H1 (cell line): ENCODE measurements around the gene ALDH1A2. TPM values are rescaled to one million over a fixed set of nuclear protein-coding genes. Genes with fewer than 3 reads are reported as not detected.

Experiments used
- CTCF ChIA-PET: fragments of 300-600 bp; sonication (Branson Sonifier 250); formaldehyde crosslinking; loops from one replicate; lab custom pipeline; 2021; ENCODE audit not compliant: partially characterized antibody; lab: Charles Lee
- POLR2A ChIA-PET: fragments of 300-600 bp; sonication (Branson Sonifier 250); formaldehyde crosslinking; loops from one replicate; lab custom pipeline; 2021; ENCODE audit warnings: inconsistent platforms; ENCODE audit not compliant: partially characterized antibody; lab: Charles Lee
- DNase-seq, 2 experiments: peaks; one replicate each; pipeline versions ENCODE4 v3.0.0 to v3.0.0-alpha.2; 2010 to 2022; ENCODE audit warnings: low spot score in 2 of 2, low read depth in 1 of 2, mixed read lengths in 1 of 2
- FAIRE-seq: peaks from 2 replicates; lab custom pipeline; 2011; peaks lifted over from hg19 to GRCh38; lab: Jason Lieb, UNC
- H2AFZ ChIP-seq: 2 replicates; pipeline ENCODE4 v1.8.1; 2012; ENCODE audit warnings: low read length, inconsistent platforms
- H2AK5ac ChIP-seq: 2 replicates; pipeline ENCODE4 v1.6.1; 2013; ENCODE audit warnings: low read depth, low read length
- H2BK120ac ChIP-seq: replicated peaks from 2 replicates; pipeline ENCODE3; 2013; ENCODE audit warnings: low read depth, low read length, inconsistent platforms
- H2BK12ac ChIP-seq: 2 replicates; pipeline ENCODE4 v1.6.1; 2013; ENCODE audit warnings: low read depth, low read length
- H2BK15ac ChIP-seq: 2 replicates; pipeline ENCODE4 v1.6.1; 2013; ENCODE audit warnings: low read length
- H2BK20ac ChIP-seq: 2 replicates; pipeline ENCODE4 v1.6.1; 2013; ENCODE audit warnings: low read length
- H2BK5ac ChIP-seq: 2 replicates; pipeline ENCODE4 v1.6.1; 2013; ENCODE audit warnings: low read depth, low read length
- H3K14ac ChIP-seq: 2 replicates; pipeline ENCODE4 v1.6.1; 2013; ENCODE audit warnings: inconsistent platforms; ENCODE audit not compliant: insufficient read length
- H3K18ac ChIP-seq: 2 replicates; pipeline ENCODE4 v1.6.1; 2013; ENCODE audit warnings: low read length; ENCODE audit errors: extremely low read depth
- H3K23ac ChIP-seq: 2 replicates; pipeline ENCODE4 v1.6.1; 2013; ENCODE audit warnings: inconsistent platforms; ENCODE audit not compliant: insufficient read length
- H3K23me2 ChIP-seq: 2 replicates; pipeline ENCODE4 v1.6.1; 2013; ENCODE audit warnings: low read depth, low read length
- H3K27ac ChIP-seq: 2 replicates; pipeline ENCODE4 v1.6.1; 2011; ENCODE audit warnings: low read depth, low read length, inconsistent platforms
- H3K27me3 ChIP-seq, 4 experiments: replicated peaks in 1 of 4; 1 replicate in 1 of 4; 2 replicates in 3 of 4; pipeline versions ENCODE4 v1.6.1 to v1.8.1; 2011 to 2013; ENCODE audit warnings: low read length in 3 of 4, mild to moderate bottlenecking in 3 of 4, inconsistent platforms in 2 of 4, mixed read lengths in 2 of 4, moderate library complexity in 1 of 4; ENCODE audit not compliant: control insufficient read depth in 3 of 4, insufficient read depth in 3 of 4; ENCODE audit errors: extremely low read depth in 1 of 4
- H3K36me3 ChIP-seq, 4 experiments: 2 replicates each; pipeline versions ENCODE4 v1.6.1 to v1.8.1; 2011 to 2013; ENCODE audit warnings: mild to moderate bottlenecking in 4 of 4, low read length in 3 of 4, moderate library complexity in 2 of 4, control low read depth in 1 of 4, inconsistent platforms in 1 of 4; ENCODE audit not compliant: insufficient read depth in 4 of 4, control insufficient read depth in 2 of 4
- H3K4ac ChIP-seq: replicated peaks from 2 replicates; pipeline ENCODE3; 2013; ENCODE audit warnings: low read length, low read depth, mixed read lengths, inconsistent platforms; ENCODE audit not compliant: insufficient read length
- H3K4me1 ChIP-seq, 4 experiments: replicated peaks in 1 of 4; 1 replicate in 1 of 4; 2 replicates in 3 of 4; pipeline versions ENCODE4 v1.6.1 to v1.8.1; 2011 to 2013; ENCODE audit warnings: low read length in 3 of 4, inconsistent platforms in 2 of 4, mixed read lengths in 1 of 4; ENCODE audit not compliant: insufficient read depth in 4 of 4, control insufficient read depth in 3 of 4
- H3K4me2 ChIP-seq, 2 experiments: 2 replicates each; pipeline versions ENCODE4 v1.6.1 to v1.8.1; 2011 to 2013; ENCODE audit warnings: low read depth in 2 of 2, low read length in 2 of 2, control low read depth in 1 of 2, inconsistent platforms in 1 of 2, mild to moderate bottlenecking in 1 of 2; ENCODE audit not compliant: insufficient read depth in 1 of 2
- H3K4me3 ChIP-seq, 4 experiments: fragments of 200-600, 300-600 bp in 1 of 4; sonication (generic), shearing (Covaris generic), sonication (Bioruptor Twin) in 1 of 4; 2 replicates each; pipeline versions ENCODE4 v1.5.1 to v1.8.1; 2011 to 2016; ENCODE audit warnings: low read length in 4 of 4, low read depth in 3 of 4, control low read depth in 2 of 4, inconsistent platforms in 2 of 4, mild to moderate bottlenecking in 2 of 4, mixed read lengths in 1 of 4, moderate library complexity in 1 of 4; ENCODE audit not compliant: insufficient read depth in 2 of 4; ENCODE audit errors: extremely low read depth in 1 of 4
- H3K56ac ChIP-seq: replicated peaks from 2 replicates; pipeline ENCODE3; 2013; ENCODE audit warnings: low read depth, mild to moderate bottlenecking, mixed read lengths, low read length, inconsistent platforms; ENCODE audit not compliant: insufficient read length
- H3K79me1 ChIP-seq: 2 replicates; pipeline ENCODE4 v1.6.1; 2013; ENCODE audit warnings: low read depth, low read length, control low read depth
- H3K79me2 ChIP-seq, 2 experiments: 2 replicates each; pipeline versions ENCODE4 v1.6.1 to v1.8.1; 2012 to 2013; ENCODE audit warnings: low read length in 2 of 2, mild to moderate bottlenecking in 2 of 2, inconsistent platforms in 1 of 2; ENCODE audit not compliant: insufficient read depth in 2 of 2, control insufficient read depth in 1 of 2
- H3K9ac ChIP-seq, 4 experiments: replicated peaks in 1 of 4; 1 replicate in 1 of 4; 2 replicates in 3 of 4; pipeline versions ENCODE4 v1.6.1 to v1.8.1; 2011 to 2013; ENCODE audit warnings: low read depth in 3 of 4, low read length in 3 of 4, control low read depth in 2 of 4, mild to moderate bottlenecking in 2 of 4, moderate library complexity in 2 of 4, inconsistent platforms in 1 of 4; ENCODE audit errors: extremely low read depth in 1 of 4
- H3K9me3 ChIP-seq, 2 experiments: 2 replicates each; pipeline versions ENCODE4 v1.6.1 to v1.8.1; 2012 to 2013; ENCODE audit warnings: mild to moderate bottlenecking in 2 of 2, moderate library complexity in 2 of 2, control low read depth in 1 of 2, inconsistent platforms in 1 of 2, low read depth in 1 of 2, low read length in 1 of 2, mixed read lengths in 1 of 2; ENCODE audit not compliant: insufficient read depth in 2 of 2
- H4K20me1 ChIP-seq, 2 experiments: replicated peaks in 1 of 2; 2 replicates each; pipeline versions ENCODE3 to v1.8.1; 2011 to 2013; ENCODE audit warnings: inconsistent platforms in 2 of 2, low read length in 2 of 2, mild to moderate bottlenecking in 1 of 2; ENCODE audit not compliant: insufficient read depth in 2 of 2, control insufficient read depth in 1 of 2
- H4K5ac ChIP-seq: 2 replicates; pipeline ENCODE4 v1.6.1; 2013; ENCODE audit warnings: low read length, low read depth, mixed read lengths, inconsistent platforms; ENCODE audit not compliant: insufficient read length
- H4K8ac ChIP-seq: 2 replicates; pipeline ENCODE4 v1.8.0; 2013; ENCODE audit warnings: mild to moderate bottlenecking, moderate library complexity, low read length, inconsistent platforms; ENCODE audit not compliant: insufficient read depth; ENCODE audit errors: extremely low read depth
- H4K91ac ChIP-seq: replicated peaks from 2 replicates; pipeline ENCODE3; 2013; ENCODE audit warnings: low read length, mixed read lengths, inconsistent platforms; ENCODE audit not compliant: insufficient read length
- BRCA1 ChIP-seq: IDR thresholded peaks from 2 replicates; pipeline ENCODE4 v1.6.1; 2012; ENCODE audit warnings: low read depth, low read length, improper control_type of control experiment
- CTBP2 ChIP-seq: IDR thresholded peaks from 2 replicates; pipeline ENCODE4 v1.7.0; 2011; ENCODE audit warnings: borderline replicate concordance, mild to moderate bottlenecking, moderate library complexity, mixed read lengths, low read length; ENCODE audit not compliant: insufficient read depth, insufficient read length
- E2F6 ChIP-seq: IDR thresholded peaks from 2 replicates; pipeline ENCODE4 v1.6.1; 2012; ENCODE audit warnings: inconsistent platforms
- MAX ChIP-seq: IDR thresholded peaks from 2 replicates; pipeline ENCODE4 v1.6.1; 2012; ENCODE audit warnings: inconsistent platforms
- NRF1 ChIP-seq: IDR thresholded peaks from 2 replicates; pipeline ENCODE4 v1.6.1; 2011; ENCODE audit warnings: mild to moderate bottlenecking, low read depth, low read length, improper control_type of control experiment
- POLR2A ChIP-seq, 2 experiments: IDR thresholded peaks; 1 replicate in 1 of 2; 2 replicates in 1 of 2; pipeline ENCODE4 v1.6.1; 2011; ENCODE audit warnings: low read depth in 2 of 2, low read length in 2 of 2, mild to moderate bottlenecking in 2 of 2; ENCODE audit errors: control extremely low read depth in 1 of 2
- TAF1 ChIP-seq: IDR thresholded peaks from 2 replicates; pipeline ENCODE4 v1.6.1; 2011; ENCODE audit warnings: mild to moderate bottlenecking, low read depth, low read length
- polyA plus RNA-seq, 7 experiments: library from polyadenylated mRNA; depleted of rRNA in 3 of 7; stranded (reverse) in 5 of 7; unstranded in 2 of 7; fragments of >200 nt in 5 of 7; fragments of 200-250 nt in 2 of 7; gene quantifications; 1 replicate in 5 of 7; 2 replicates in 1 of 7; 4 replicates in 1 of 7; pipeline versions ENCODE4 v1.2.1 to v1.2.3, GENCODE V29; 2011 to 2013; ENCODE audit warnings: missing spikeins in 2 of 7, mixed read lengths in 2 of 7
- total RNA-seq: library from RNA; stranded (reverse); fragmentation: NEBNext Ultra II Directional; extraction: Animal tissue kit (Norgen Biotek cat#: 25700); gene quantifications from 2 replicates; pipeline ENCODE4 v1.2.1, GENCODE V29; 2021

The ALDH1A2 gene
- total and polyA plus RNA-seq, 2 of the 8 experiments (the other 6 are each of a cell fraction or from before 2014, with no cell fraction given) = 0.06 to 0.24 TPM

DNA sequence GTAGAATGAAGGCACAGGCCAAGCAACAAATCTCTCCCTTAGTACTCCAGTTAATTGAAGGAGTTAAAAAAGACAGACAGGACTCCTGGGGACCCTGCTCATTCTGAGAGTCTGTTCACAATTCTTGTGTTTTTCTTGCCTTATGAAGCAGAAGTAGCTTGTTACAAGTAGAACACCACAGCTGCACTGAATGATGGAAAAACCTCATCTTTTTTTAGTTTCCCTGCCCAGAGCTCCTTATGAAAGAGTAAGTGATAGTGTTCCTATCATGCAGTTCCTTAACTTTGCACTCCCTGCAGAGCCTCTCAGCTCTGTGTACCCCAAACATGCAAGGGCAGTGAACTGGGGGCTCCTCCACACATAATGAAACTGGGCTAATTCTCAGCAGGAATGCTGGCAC, 95.5 kb downstream of the ALDH1A2 start:
- Histone ChIP-seq H3K79me1 (no peaks in the 10 kb centered on the region), H3K9me3 (no peaks in the 10 kb centered on the region), H3K23me2 (no peaks in the 10 kb centered on the region), H4K20me1 (no peaks in the 10 kb centered on the region), H2AK5ac (no peak overlapping the region), H3K27ac (no peak overlapping the region), H3K4me2 (no peak overlapping the region), H4K5ac (no peak overlapping the region), H3K79me2 (no peaks in the 10 kb centered on the region), H2BK120ac (no peak overlapping the region), H3K4me1 (no peaks in the 10 kb centered on the region), H3K4me3 (no peak overlapping the region), H2BK15ac (no peak overlapping the region), H3K23ac (no peak overlapping the region), H3K9ac (no peak overlapping the region), H2BK12ac (no peak overlapping the region), H3K14ac (no peak overlapping the region), H4K91ac (no peak overlapping the region), H2BK20ac (no peak overlapping the region), H2AFZ (0 out of 2 replicates have a peak overlapping the region, but pooled peaks have one; percentile 2), H3K56ac (no peak overlapping the region), H2BK5ac (no peak overlapping the region), H3K18ac (no peak overlapping the region), H3K27me3 (no peaks in the 10 kb centered on the region), H3K36me3 (no peaks in the 10 kb centered on the region), H4K8ac (no peak overlapping the region), H3K4ac (no peak overlapping the region)
- TF ChIP-seq NRF1 = no peak
- no peak for TF ChIP-seq MAX
- no peak for TF ChIP-seq POLR2A (IDR thresholded peaks at IDR 0.05; ENCODE audit: control extremely low read depth in 1 of 2, low read depth in 2 of 2, low read length in 2 of 2)
- TF ChIP-seq CTBP2 = no peak
- no peak for TF ChIP-seq TAF1
- TF ChIP-seq E2F6 = no peak
- TF ChIP-seq BRCA1 = no peak
- ChIA-PET CTCF (interaction anchor here (0.9 to 2.4 kb wide), 11 partner anchors 8 to 236 kb away, joined by 3 to 20 read pairs (median 4); partner anchors contain the start of gene ALDH1A2), POLR2A (no interaction called here)
- FAIRE-seq (no peak), DNase-seq (no peak)
